K562 (cell line): ENCODE measurements around the gene SEC22C. TPM values are rescaled to one million over a fixed set of nuclear protein-coding genes. Genes with fewer than 3 reads are reported as not detected.

Source experiments
- BRD9 ChIP-seq: fragments of 450-650 bp; IDR thresholded peaks from 2 replicates; pipeline ENCODE4 v1.6.1; 2018; ENCODE audit warnings: low read depth; ENCODE audit not compliant: partially characterized antibody
- CXXC5 ChIP-seq: fragments of 250-450 bp; sonication (Bioruptor Pico); IDR thresholded peaks from 2 replicates; pipeline ENCODE4 v1.8.0; 2022; ENCODE audit warnings: inconsistent platforms, mild to moderate bottlenecking, moderate library complexity
- DEAF1 ChIP-seq: fragments of 450-650 bp; formaldehyde crosslinking; IDR thresholded peaks from 2 replicates; pipeline ENCODE4 v1.4.0; 2020; ENCODE audit warnings: mild to moderate bottlenecking, moderate library complexity
- DIDO1 ChIP-seq: fragments of 450-650 bp; IDR thresholded peaks from 2 replicates; pipeline ENCODE4 v1.6.1; 2016; ENCODE audit warnings: low read depth, missing biosample characterization, missing genetic modification characterization
- GABPB1 ChIP-seq: sonication (generic); formaldehyde crosslinking; IDR thresholded peaks from 2 replicates; pipeline ENCODE4 v1.8.0; 2022; ENCODE audit warnings: mild to moderate bottlenecking, missing genetic modification reagents
- NFIX ChIP-seq: fragments of 250-450 bp; sonication (Bioruptor Pico); IDR thresholded peaks from 2 replicates; pipeline ENCODE4 v1.4.0; 2020; ENCODE audit warnings: low read depth, mild to moderate bottlenecking, moderate library complexity
- POLR2H ChIP-seq: IDR thresholded peaks from 2 replicates; pipeline ENCODE4 v1.6.1; 2016; ENCODE audit warnings: missing genetic modification characterization, low read depth, mild to moderate bottlenecking, control low read depth, missing compliant biosample characterization, moderate library complexity
- RAD21 ChIP-seq, 2 experiments: fragments of 250-450 bp in 1 of 2; fragments of 450-650 bp in 1 of 2; sonication (Bioruptor Pico) in 1 of 2; formaldehyde crosslinking in 1 of 2; IDR thresholded peaks in 1 of 2; conservative IDR thresholded peaks in 1 of 2; 2 replicates each; pipeline versions ENCODE4 v1.4.0 to v1.8.0; 2020 to 2022; ENCODE audit warnings: mild to moderate bottlenecking in 2 of 2, moderate library complexity in 1 of 2
- RFX1 ChIP-seq: fragments of 450-650 bp; IDR thresholded peaks from 2 replicates; pipeline ENCODE4 v1.6.1; 2016; ENCODE audit warnings: mild to moderate bottlenecking, moderate library complexity
- SIRT6 ChIP-seq: IDR thresholded peaks from one replicate; pipeline ENCODE4 v1.6.1; 2012; ENCODE audit warnings: low read depth, mild to moderate bottlenecking, control low read depth, inconsistent platforms, low read length, moderate library complexity
- SPI1 ChIP-seq: IDR thresholded peaks from 2 replicates; pipeline ENCODE4 v1.6.1; 2011; ENCODE audit warnings: low read depth, low read length, control low read depth, borderline replicate concordance
- SRSF7 ChIP-seq: fragments of 200-400 bp; formaldehyde crosslinking; optimal IDR thresholded peaks from 2 replicates; pipeline ENCODE3; 2017; ENCODE audit warnings: mild to moderate bottlenecking, low read depth, low read length
- STAT5B ChIP-seq: fragments of 250-450 bp; sonication (Bioruptor Pico); IDR thresholded peaks from 2 replicates; pipeline ENCODE4 v1.8.0; 2021; ENCODE audit warnings: mild to moderate bottlenecking, inconsistent platforms
- TBP ChIP-seq: optimal IDR thresholded peaks from 2 replicates; pipeline ENCODE3; 2011; ENCODE audit warnings: low read depth, low read length, improper control_type of control experiment
- ZNF224 ChIP-seq: sonication (generic); formaldehyde crosslinking; IDR thresholded peaks from 2 replicates; pipeline ENCODE4 v1.8.0; 2022; ENCODE audit warnings: mild to moderate bottlenecking, missing genetic modification reagents
- ZNF232 ChIP-seq: sonication (generic); formaldehyde crosslinking; IDR thresholded peaks from 2 replicates; pipeline ENCODE4 v1.8.0; 2022; ENCODE audit warnings: mild to moderate bottlenecking, missing genetic modification reagents
- ZNF436 ChIP-seq: fragments of 250-450, 450-650 bp; sonication (Bioruptor Pico); formaldehyde crosslinking; IDR thresholded peaks from 2 replicates; pipeline ENCODE4 v1.7.0; 2020; ENCODE audit warnings: mild to moderate bottlenecking
- ZNF583 ChIP-seq: fragments of 250-450 bp; sonication (Bioruptor Pico); IDR thresholded peaks from 2 replicates; pipeline ENCODE4 v1.4.0; 2020
- polyA plus RNA-seq, 8 experiments: library from polyadenylated mRNA; depleted of rRNA in 4 of 8; stranded (reverse) in 5 of 8; unstranded in 3 of 8; fragments of >200 nt; fragmentation: Nextera tagmentation in 2 of 8; fragmentation: Illumina TruSeq in 1 of 8; extraction: Ambion mirVana in 2 of 8; extraction: Trizol in 1 of 8; gene quantifications; 2 replicates each; pipeline versions ENCODE4 v1.2.1 to v1.2.3, GENCODE V29; 2011 to 2014; ENCODE audit warnings: inconsistent platforms in 1 of 8, missing spikeins in 1 of 8
- total RNA-seq, 7 experiments: library from RNA; depleted of rRNA in 6 of 7; stranded (reverse); fragments of >200 nt in 6 of 7; fragmentation: Illumina TruSeq in 2 of 7; extraction: Trizol in 2 of 7; gene quantifications; 2 replicates each; pipeline versions ENCODE4 v1.2.1 to v1.2.3, GENCODE V29; 2011 to 2021; ENCODE audit warnings: low replicate concordance in 1 of 7
- TF ChIP-seq, protein P1 (sequence below), 2 experiments: fragments of 200-800 bp in 1 of 2; sonication (Bioruptor generic) in 1 of 2; sonication (generic) in 1 of 2; formaldehyde crosslinking in 1 of 2; IDR thresholded peaks in 1 of 2; conservative IDR thresholded peaks in 1 of 2; 2 replicates each; pipeline versions ENCODE4 v1.5.0 to v1.6.1; 2016 to 2020; ENCODE audit warnings: missing compliant biosample characterization in 1 of 2, missing genetic modification characterization in 1 of 2, missing genetic modification reagents in 1 of 2
- TF ChIP-seq, protein P2 (sequence below): fragments of 450-650 bp; IDR thresholded peaks from 2 replicates; pipeline ENCODE4 v1.6.1; 2016; ENCODE audit warnings: antibody characterized with exemption

SEC22C gene
- total and polyA plus RNA-seq, 9 of the 15 experiments (the other 6 are each of a cell fraction or from before 2014, with no cell fraction given) = 35.6 to 68.4 (median 50.7) TPM

DNA sequence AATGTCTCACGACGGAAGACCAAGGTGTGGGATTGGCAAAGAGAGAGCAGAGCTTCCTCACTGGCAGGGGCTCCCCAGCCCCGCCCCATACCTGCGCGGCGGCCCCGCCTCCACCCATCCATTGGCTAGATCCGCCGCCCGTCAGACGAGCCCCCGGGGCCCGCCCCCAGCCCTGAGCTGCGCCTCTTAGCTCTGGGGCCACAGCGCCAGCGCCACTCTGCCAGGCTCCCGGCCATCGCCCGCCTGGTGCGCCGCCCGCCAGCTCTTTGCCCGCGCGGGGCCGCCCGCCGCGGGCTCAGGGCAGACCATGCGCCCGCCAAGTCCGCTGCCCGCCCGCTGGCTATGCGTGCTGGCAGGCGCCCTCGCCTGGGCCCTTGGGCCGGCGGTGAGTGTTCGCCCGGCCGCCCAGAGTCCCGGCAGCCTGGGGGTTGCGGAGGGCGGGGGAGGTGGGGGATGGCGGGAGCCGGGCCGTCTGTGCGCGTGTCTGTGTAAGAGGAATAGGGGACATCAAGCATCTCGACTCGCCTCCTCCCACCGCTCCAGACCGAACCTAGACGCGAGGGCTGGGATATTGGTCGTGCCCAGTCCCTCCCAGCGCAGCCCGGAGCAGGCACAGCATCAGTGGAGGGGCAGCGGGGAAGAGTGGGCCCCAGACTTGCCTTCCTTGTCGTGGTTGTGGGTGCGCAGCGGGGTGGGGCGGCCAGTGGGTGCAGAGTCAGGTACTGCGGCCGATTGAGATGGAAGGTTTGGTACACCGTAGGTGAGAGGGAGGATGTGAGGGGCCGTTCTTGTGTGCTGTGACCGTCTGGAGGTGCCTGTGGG lies 79.1 kb downstream of the SEC22C start, which contains the start of gene VIPR1 (continued):
- TF ChIP-seq TBP (no peak), SIRT6 (no peak), RFX1 (no peak), DEAF1 (CRISPR knock-in tag) (no peak), BRD9 (no peak), ZNF583 (CRISPR knock-in tag) (no peak), ZNF436 (CRISPR knock-in tag) (no peak), POLR2H (tag) (no peak), ZNF232 (CRISPR knock-in tag) (no peak), GABPB1 (CRISPR knock-in tag) (0 out of 2 replicates have a peak, but pooled peaks have one; percentile 6), CXXC5 (CRISPR knock-in tag) (peak; percentile 58), NFIX (CRISPR knock-in tag) (no peak), STAT5B (no peak), SPI1 (no peak), ZNF224 (CRISPR knock-in tag) (no peak), RAD21 (CRISPR knock-in tag; conservative IDR thresholded peaks at IDR 0.05 in 1 of 2, IDR thresholded peaks at IDR 0.05 in 1 of 2) (no peak), SRSF7 (no peak), DIDO1 (tag) (no peak)
- TF ChIP-seq, protein P1, sequence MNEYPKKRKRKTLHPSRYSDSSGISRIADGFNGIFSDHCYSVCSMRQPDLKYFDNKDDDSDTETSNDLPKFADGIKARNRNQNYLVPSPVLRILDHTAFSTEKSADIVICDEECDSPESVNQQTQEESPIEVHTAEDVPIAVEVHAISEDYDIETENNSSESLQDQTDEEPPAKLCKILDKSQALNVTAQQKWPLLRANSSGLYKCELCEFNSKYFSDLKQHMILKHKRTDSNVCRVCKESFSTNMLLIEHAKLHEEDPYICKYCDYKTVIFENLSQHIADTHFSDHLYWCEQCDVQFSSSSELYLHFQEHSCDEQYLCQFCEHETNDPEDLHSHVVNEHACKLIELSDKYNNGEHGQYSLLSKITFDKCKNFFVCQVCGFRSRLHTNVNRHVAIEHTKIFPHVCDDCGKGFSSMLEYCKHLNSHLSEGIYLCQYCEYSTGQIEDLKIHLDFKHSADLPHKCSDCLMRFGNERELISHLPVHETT (CRISPR knock-in tag; conservative IDR thresholded peaks at IDR 0.05 in 1 of 2, IDR thresholded peaks at IDR 0.05 in 1 of 2) = no peak
- TF ChIP-seq, protein P2, sequence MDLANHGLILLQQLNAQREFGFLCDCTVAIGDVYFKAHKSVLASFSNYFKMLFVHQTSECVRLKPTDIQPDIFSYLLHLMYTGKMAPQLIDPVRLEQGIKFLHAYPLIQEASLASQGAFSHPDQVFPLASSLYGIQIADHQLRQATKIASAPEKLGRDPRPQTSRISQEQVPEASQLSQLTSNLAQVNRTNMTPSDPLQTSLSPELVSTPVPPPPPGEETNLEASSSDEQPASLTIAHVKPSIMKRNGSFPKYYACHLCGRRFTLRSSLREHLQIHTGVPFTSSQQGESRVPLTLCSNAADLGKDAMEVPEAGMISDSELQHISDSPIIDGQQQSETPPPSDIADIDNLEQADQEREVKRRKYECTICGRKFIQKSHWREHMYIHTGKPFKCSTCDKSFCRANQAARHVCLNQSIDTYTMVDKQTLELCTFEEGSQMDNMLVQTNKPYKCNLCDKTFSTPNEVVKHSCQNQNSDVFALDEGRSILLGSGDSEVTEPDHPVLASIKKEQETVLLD = no peak
